B cell (primary cell): ENCODE results near the gene AFAP1L1. TPM values are rescaled to one million over a fixed set of nuclear protein-coding genes. Genes with fewer than 3 reads are reported as not detected.

ENCODE experiments used
- ATAC-seq: fragments of 200-7000 bp; cut with Tn5 transposase; one replicate; pipeline ENCODE4 v1.10.0; 2021; ENCODE audit warnings: low read depth, mild to moderate bottlenecking, moderate number of reproducible peaks, moderate library complexity
- CTCF ChIA-PET: fragments of 350-600 bp; sonication (Branson Sonifier 250); formaldehyde crosslinking; loops from one replicate; lab custom pipeline; 2021; ENCODE audit warnings: antibody characterized with exemption, inconsistent platforms; lab: Charles Lee
- POLR2A ChIA-PET: fragments of 350-600 bp; sonication (Branson Sonifier 250); formaldehyde crosslinking; loops from one replicate; lab custom pipeline; 2021; ENCODE audit warnings: antibody characterized with exemption; lab: Charles Lee
- DNase-seq: peaks from one replicate; pipeline ENCODE4 v3.0.0; 2013
- H2AFZ ChIP-seq: 2 replicates; pipeline ENCODE4 v1.6.1; 2012; ENCODE audit warnings: mild to moderate bottlenecking, low read depth, low read length; ENCODE audit not compliant: insufficient read depth, poor library complexity, severe bottlenecking
- H3K27ac ChIP-seq, 2 donors: 1 replicate in 1 of 2; 2 replicates in 1 of 2; pipeline ENCODE4 v1.5.1; 2012 to 2013; ENCODE audit warnings: low read length in 2 of 2, mild to moderate bottlenecking in 2 of 2, moderate library complexity in 1 of 2
- H3K27me3 ChIP-seq, 4 experiments: fragments of 200-600 bp in 1 of 4; sonication (generic) in 1 of 4; replicated peaks in 1 of 4; 1 replicate in 2 of 4; 2 replicates in 2 of 4; pipeline versions ENCODE4 v1.6.1 to v1.7.0; 2013 to 2016; ENCODE audit warnings: low read length in 3 of 4, mild to moderate bottlenecking in 2 of 4, mixed read lengths in 1 of 4, moderate library complexity in 1 of 4; ENCODE audit not compliant: insufficient read depth in 4 of 4, control insufficient read depth in 3 of 4; ENCODE audit errors: control extremely low read depth in 1 of 4
- H3K36me3 ChIP-seq, 2 experiments: replicated peaks in 1 of 2; 1 replicate in 1 of 2; 2 replicates in 1 of 2; pipeline versions ENCODE4 v1.6.1 to v1.7.1; 2013; ENCODE audit warnings: low read length in 1 of 2; ENCODE audit not compliant: insufficient read depth in 2 of 2, control insufficient read depth in 1 of 2; ENCODE audit errors: control extremely low read depth in 1 of 2, extremely low read depth in 1 of 2
- H3K4me1 ChIP-seq, 2 donors: fragments of 200-600 bp in 1 of 2; sonication (generic) in 1 of 2; 1 replicate in 1 of 2; 2 replicates in 1 of 2; pipeline versions ENCODE4 v1.5.1 to v1.6.1; 2013 to 2017; ENCODE audit warnings: low read length in 2 of 2; ENCODE audit not compliant: control insufficient read depth in 2 of 2, insufficient read depth in 2 of 2
- H3K4me2 ChIP-seq: replicated peaks from 2 replicates; pipeline ENCODE3; 2012; ENCODE audit warnings: mild to moderate bottlenecking, low read depth, low read length; ENCODE audit not compliant: poor library complexity, severe bottlenecking
- H3K4me3 ChIP-seq, 5 experiments: fragments of 200-600 bp in 1 of 5; sonication (generic) in 1 of 5; 1 replicate in 3 of 5; 2 replicates in 2 of 5; pipeline versions ENCODE4 v1.5.1 to v1.7.0; 2011 to 2016; ENCODE audit warnings: low read length in 4 of 5, mild to moderate bottlenecking in 4 of 5, low read depth in 2 of 5, control low read depth in 1 of 5, moderate library complexity in 1 of 5; ENCODE audit not compliant: insufficient read depth in 1 of 5; ENCODE audit errors: control extremely low read depth in 1 of 5, extremely low read depth in 1 of 5
- H3K79me2 ChIP-seq: fragments of 200-600 bp; sonication (generic); one replicate; pipeline ENCODE4 v1.6.0; 2016; ENCODE audit warnings: low read length; ENCODE audit not compliant: control insufficient read depth, insufficient read depth
- H3K9ac ChIP-seq: fragments of 200-600 bp; sonication (generic); 2 replicates; pipeline ENCODE4 v1.6.1; 2017; ENCODE audit warnings: mild to moderate bottlenecking, low read length, moderate library complexity
- H3K9me3 ChIP-seq, 3 donors: one replicate each; pipeline versions ENCODE4 v1.6.1 to v1.7.1; 2013; ENCODE audit warnings: low read length in 2 of 3; ENCODE audit not compliant: control insufficient read depth in 2 of 3, insufficient read depth in 1 of 3; ENCODE audit errors: control extremely low read depth in 1 of 3
- H4K20me1 ChIP-seq: 2 replicates; pipeline ENCODE4 v1.6.0; 2012; ENCODE audit warnings: mild to moderate bottlenecking, low read length; ENCODE audit not compliant: insufficient read depth, control insufficient read depth, poor library complexity, severe bottlenecking
- H3K27ac Mint-ChIP-seq: one replicate; pipeline ENCODE4 v1.8.0; 2021; ENCODE audit warnings: mixed read lengths
- H3K27me3 Mint-ChIP-seq: one replicate; pipeline ENCODE4 v1.8.0; 2021; ENCODE audit warnings: mixed read lengths
- H3K4me1 Mint-ChIP-seq: one replicate; pipeline ENCODE4 v1.8.0; 2021; ENCODE audit warnings: mixed read lengths
- H3K4me3 Mint-ChIP-seq: one replicate; pipeline ENCODE4 v1.8.0; 2021; ENCODE audit warnings: mixed read lengths
- H3K9me3 Mint-ChIP-seq: one replicate; pipeline ENCODE4 v1.8.0; 2022; ENCODE audit warnings: mixed read lengths; ENCODE audit not compliant: insufficient read depth
- EZH2 ChIP-seq: IDR thresholded peaks from 2 replicates; pipeline ENCODE4 v1.6.1; 2012; ENCODE audit warnings: borderline replicate concordance, low read depth, mild to moderate bottlenecking, moderate library complexity, low read length; ENCODE audit not compliant: insufficient read depth, poor library complexity, severe bottlenecking
- WGBS: methylation state at CpG from one replicate; pipeline ENCODE4 v1.1.5; 2013; ENCODE audit warnings: missing lambda C conversion rate; ENCODE audit not compliant: insufficient coverage; 5-methylcytosine and 5-hydroxymethylcytosine counted together
- intact Hi-C: fragments of 100-400 bp; cut with micrococcal nuclease; formaldehyde crosslinking; loops from one replicate; pipeline ENCODE4 v1.10.0; 2022
- polyA plus RNA-seq: library from polyadenylated mRNA; depleted of rRNA; stranded (reverse); fragments of >200 nt; gene quantifications from 2 replicates; pipeline ENCODE4 v1.2.3, GENCODE V29; 2012
- total RNA-seq, 2 donors: library from RNA; stranded (reverse); fragments of 120-200 nt in 1 of 2; gene quantifications; 1 replicate in 1 of 2; 2 replicates in 1 of 2; pipeline versions ENCODE4 v1.2.3 to v1.2.4, GENCODE V29; 2013 to 2022
- TF ChIP-seq, protein P1 (sequence below): fragments of 200-600 bp; IDR thresholded peaks from one replicate; pipeline ENCODE4 v1.8.0; 2022; ENCODE audit warnings: antibody characterized with exemption, mild to moderate bottlenecking

The AFAP1L1 gene
- total and polyA plus RNA-seq, 2 donors (not counting 1 experiment from before 2014, with no cell fraction given), result not detected

DNA sequence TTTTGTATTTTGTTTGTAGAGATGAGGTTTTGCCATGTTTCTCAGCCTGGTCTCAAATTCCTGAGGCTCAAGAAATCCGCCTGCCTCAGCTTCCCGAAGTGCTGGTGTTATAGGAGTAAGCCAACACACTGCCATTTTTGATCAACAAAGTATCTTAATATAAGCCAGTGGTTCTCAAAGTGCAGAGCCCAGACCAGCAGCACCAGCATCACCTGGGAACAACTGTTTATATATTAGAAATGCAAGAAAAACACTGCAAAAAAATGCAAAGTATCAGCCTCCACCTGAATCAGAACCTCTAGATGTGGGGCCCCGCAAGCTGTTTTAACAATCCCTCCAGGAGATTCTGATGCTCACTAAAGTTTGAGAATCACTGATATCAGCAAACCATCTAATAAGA lies 101.3 kb downstream of the AFAP1L1 start:
- intact Hi-C loops, result no loop called here

DNA sequence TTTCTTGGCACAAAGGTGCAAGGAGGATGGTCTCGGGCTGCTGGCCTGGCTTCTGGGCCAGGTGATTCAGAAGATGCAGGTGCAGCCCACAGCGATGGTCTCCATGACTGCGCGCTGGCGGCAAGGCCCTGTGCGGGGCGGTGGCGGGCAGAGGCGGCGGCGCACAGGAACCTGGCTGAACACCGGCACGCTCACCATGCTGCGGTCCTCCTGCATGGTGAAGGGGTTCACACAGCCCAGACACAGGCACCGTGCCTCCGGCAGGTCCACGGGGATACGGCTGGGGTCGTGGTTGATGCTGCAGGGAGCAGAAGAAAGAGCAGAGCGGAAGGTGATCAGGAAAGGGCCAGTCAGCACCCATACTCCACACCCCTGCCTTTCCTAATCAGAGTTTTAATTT lies 102.6 kb downstream of the AFAP1L1 start:
- Mint-ChIP-seq H3K27me3 (no peaks in the 10 kb centered on the region), H3K4me1 (peaks cover 4% of the 10 kb centered on the region), H3K9me3 (no peaks in the 10 kb centered on the region), H3K4me3 (no peak overlapping the region), H3K27ac (no peak overlapping the region)
- no peaks in the 10 kb centered on the region for H3K4me1 ChIP-seq
- no peak for DNase-seq
- TF ChIP-seq EZH2, result no peak
- H3K27me3 ChIP-seq, result no peaks in the 10 kb centered on the region
- H4K20me1 ChIP-seq, result no peaks in the 10 kb centered on the region
- H3K79me2 ChIP-seq, result no peaks in the 10 kb centered on the region
- no peak overlapping the region for H3K9ac ChIP-seq
- H2AFZ ChIP-seq, result no peak overlapping the region
- no peaks in the 10 kb centered on the region for H3K9me3 ChIP-seq
- ChIA-PET CTCF (interaction anchor here (1.3 to 8.0 kb wide), 3 partner anchors 13 to 191 kb away, joined by 4 to 134 read pairs (median 8); no protein-coding TSS in a partner anchor), POLR2A (no interaction called here)
- no peak overlapping the region for H3K4me2 ChIP-seq
- no peak for ATAC-seq
- H3K36me3 ChIP-seq, result no peaks in the 10 kb centered on the region
- no peak overlapping the region for H3K4me3 ChIP-seq
- H3K27ac ChIP-seq, result no peak overlapping the region
- intact Hi-C loops, result no loop called here
- 98% methylated on average over 19 of the region's 20 CpGs for WGBS

More for the DNA sequence above, 101.3 kb downstream of the AFAP1L1 start:
- Mint-ChIP-seq H3K4me1 (peaks cover 5% of the 10 kb centered on the region), H3K27ac (no peak overlapping the region), H3K27me3 (no peaks in the 10 kb centered on the region), H3K4me3 (no peak overlapping the region), H3K9me3 (no peaks in the 10 kb centered on the region)
- DNase-seq (no peak), ATAC-seq (no peak)
- no peak overlapping the region for H3K9ac ChIP-seq
- ChIA-PET POLR2A (no interaction called here), CTCF (interaction anchor here (0.8 to 8.0 kb wide), 11 partner anchors 9 to 192 kb away, joined by 3 to 134 read pairs (median 3); partner anchors contain the start of gene PCYOX1L)
- WGBS, result no CpG with 5 or more reads among the region's 3 CpGs
- H3K27ac ChIP-seq, result no peak overlapping the region
- H3K36me3 ChIP-seq, result no peaks in the 10 kb centered on the region
- no peaks in the 10 kb centered on the region for H3K79me2 ChIP-seq
- TF ChIP-seq, protein P1, sequence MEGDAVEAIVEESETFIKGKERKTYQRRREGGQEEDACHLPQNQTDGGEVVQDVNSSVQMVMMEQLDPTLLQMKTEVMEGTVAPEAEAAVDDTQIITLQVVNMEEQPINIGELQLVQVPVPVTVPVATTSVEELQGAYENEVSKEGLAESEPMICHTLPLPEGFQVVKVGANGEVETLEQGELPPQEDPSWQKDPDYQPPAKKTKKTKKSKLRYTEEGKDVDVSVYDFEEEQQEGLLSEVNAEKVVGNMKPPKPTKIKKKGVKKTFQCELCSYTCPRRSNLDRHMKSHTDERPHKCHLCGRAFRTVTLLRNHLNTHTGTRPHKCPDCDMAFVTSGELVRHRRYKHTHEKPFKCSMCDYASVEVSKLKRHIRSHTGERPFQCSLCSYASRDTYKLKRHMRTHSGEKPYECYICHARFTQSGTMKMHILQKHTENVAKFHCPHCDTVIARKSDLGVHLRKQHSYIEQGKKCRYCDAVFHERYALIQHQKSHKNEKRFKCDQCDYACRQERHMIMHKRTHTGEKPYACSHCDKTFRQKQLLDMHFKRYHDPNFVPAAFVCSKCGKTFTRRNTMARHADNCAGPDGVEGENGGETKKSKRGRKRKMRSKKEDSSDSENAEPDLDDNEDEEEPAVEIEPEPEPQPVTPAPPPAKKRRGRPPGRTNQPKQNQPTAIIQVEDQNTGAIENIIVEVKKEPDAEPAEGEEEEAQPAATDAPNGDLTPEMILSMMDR, result no peak
- no peak for TF ChIP-seq EZH2
- H4K20me1 ChIP-seq, result no peaks in the 10 kb centered on the region
- no peak overlapping the region for H2AFZ ChIP-seq
- H3K4me3 ChIP-seq, result no peak overlapping the region
- no peaks in the 10 kb centered on the region for H3K4me1 ChIP-seq
- H3K9me3 ChIP-seq, result no peaks in the 10 kb centered on the region
- H3K4me2 ChIP-seq, result no peak overlapping the region
- no peaks in the 10 kb centered on the region for H3K27me3 ChIP-seq
